IMR-90 (cell line): Measurements from ENCODE around the gene TEC. TPM values are rescaled to one million over a fixed set of nuclear protein-coding genes. Genes with fewer than 3 reads are reported as not detected.

Experiments
- ATAC-seq: fragments of 200-7000 bp; cut with Tn5 transposase; 2 replicates; pipeline ENCODE4 v1.9.1; 2020; ENCODE audit warnings: low read depth, mild to moderate bottlenecking, moderate library complexity
- BruUV-seq: library from RNA; stranded (reverse); fragments of 400-500 nt; replicated peaks from 2 replicates; lab custom pipeline; 2021; lab: Mats Ljungman, UMichigan
- CTCF ChIA-PET: fragments of 300-600 bp; formaldehyde crosslinking; extraction: SDS; loops from one replicate; lab custom pipeline; 2021; ENCODE audit warnings: antibody characterized with exemption; lab: Yijun Ruan, JAX
- POLR2A ChIA-PET: fragments of 300-600 bp; sonication (Branson Sonifier 250); formaldehyde crosslinking; loops from one replicate; lab custom pipeline; 2022; ENCODE audit warnings: antibody characterized with exemption; ENCODE audit not compliant: unreplicated experiment; lab: Charles Lee
- DNase-seq: peaks from one replicate; pipeline ENCODE4 v3.0.0; 2013
- H2AFZ ChIP-seq: replicated peaks from 2 replicates; pipeline ENCODE3; 2013; ENCODE audit warnings: low read length, mild to moderate bottlenecking; ENCODE audit not compliant: poor library complexity
- H2AK5ac ChIP-seq: 2 replicates; pipeline ENCODE4 v1.6.1; 2013; ENCODE audit warnings: low read depth, low read length, inconsistent platforms
- H2AK9ac ChIP-seq: replicated peaks from 2 replicates; pipeline ENCODE3; 2013; ENCODE audit warnings: mild to moderate bottlenecking, low read depth, low read length, moderate library complexity; ENCODE audit not compliant: poor library complexity
- H2BK120ac ChIP-seq: 2 replicates; pipeline ENCODE4 v1.6.1; 2013; ENCODE audit warnings: low read depth, low read length, inconsistent platforms
- H2BK15ac ChIP-seq: 3 replicates; pipeline ENCODE4 v1.6.1; 2013; ENCODE audit warnings: low read depth, low read length, inconsistent platforms
- H2BK20ac ChIP-seq: 2 replicates; pipeline ENCODE4 v1.6.1; 2013; ENCODE audit warnings: low read depth, mild to moderate bottlenecking, inconsistent platforms, low read length, moderate library complexity
- H2BK5ac ChIP-seq: 2 replicates; pipeline ENCODE4 v1.6.1; 2013; ENCODE audit warnings: mild to moderate bottlenecking, low read depth, low read length, inconsistent platforms; ENCODE audit not compliant: poor library complexity, severe bottlenecking
- H3K14ac ChIP-seq: replicated peaks from 2 replicates; pipeline ENCODE4 v1.6.1; 2013; ENCODE audit warnings: low read depth, low read length, inconsistent platforms
- H3K18ac ChIP-seq: 2 replicates; pipeline ENCODE4 v1.6.1; 2013; ENCODE audit warnings: low read depth, low read length, control low read depth
- H3K23ac ChIP-seq: 2 replicates; pipeline ENCODE4 v1.6.1; 2013; ENCODE audit warnings: low read depth, low read length, inconsistent platforms
- H3K27ac ChIP-seq: 2 replicates; pipeline ENCODE4 v1.5.1; 2013; ENCODE audit warnings: mild to moderate bottlenecking, control low read depth, low read length; ENCODE audit not compliant: insufficient read depth
- H3K27me3 ChIP-seq: 2 replicates; pipeline ENCODE4 v1.6.1; 2013; ENCODE audit warnings: low read length; ENCODE audit not compliant: control insufficient read depth, insufficient read depth
- H3K36me3 ChIP-seq: 2 replicates; pipeline ENCODE4 v1.6.1; 2013; ENCODE audit warnings: low read length, mixed read lengths; ENCODE audit not compliant: control insufficient read depth, insufficient read depth
- H3K4ac ChIP-seq: 2 replicates; pipeline ENCODE4 v1.6.1; 2013; ENCODE audit warnings: low read depth, low read length, inconsistent platforms
- H3K4me1 ChIP-seq: 2 replicates; pipeline ENCODE4 v1.6.1; 2013; ENCODE audit warnings: low read length, mixed read lengths; ENCODE audit not compliant: control insufficient read depth, insufficient read depth
- H3K4me2 ChIP-seq: 2 replicates; pipeline ENCODE4 v1.6.1; 2013; ENCODE audit warnings: low read depth, mild to moderate bottlenecking, control low read depth, low read length, moderate library complexity
- H3K4me3 ChIP-seq: 2 replicates; pipeline ENCODE4 v1.5.1; 2013; ENCODE audit warnings: low read depth, mild to moderate bottlenecking, control low read depth, low read length, moderate library complexity; ENCODE audit not compliant: insufficient read depth
- H3K56ac ChIP-seq: 2 replicates; pipeline ENCODE4 v1.6.1; 2013; ENCODE audit warnings: low read length, inconsistent platforms; ENCODE audit not compliant: insufficient read depth; ENCODE audit errors: extremely low read depth
- H3K79me1 ChIP-seq, 2 experiments: 2 replicates each; pipeline ENCODE4 v1.6.1; 2013; ENCODE audit warnings: low read length in 2 of 2, inconsistent platforms in 1 of 2, low read depth in 1 of 2
- H3K9ac ChIP-seq: 2 replicates; pipeline ENCODE4 v1.6.1; 2013; ENCODE audit warnings: low read depth, low read length, control low read depth
- H3K9me1 ChIP-seq: 2 replicates; pipeline ENCODE4 v1.6.1; 2013; ENCODE audit warnings: low read length, inconsistent platforms; ENCODE audit not compliant: insufficient read depth
- H3K9me3 ChIP-seq: 2 replicates; pipeline ENCODE4 v1.6.1; 2013; ENCODE audit warnings: low read length; ENCODE audit not compliant: control insufficient read depth, insufficient read depth
- H4K20me1 ChIP-seq: 2 replicates; pipeline ENCODE4 v1.6.1; 2013; ENCODE audit warnings: low read length, inconsistent platforms; ENCODE audit not compliant: insufficient read depth
- H4K5ac ChIP-seq: 2 replicates; pipeline ENCODE4 v1.6.1; 2013; ENCODE audit warnings: mild to moderate bottlenecking, low read depth, low read length, control low read depth
- H4K8ac ChIP-seq, 2 experiments: 2 replicates each; pipeline ENCODE4 v1.6.1; 2013; ENCODE audit warnings: low read depth in 2 of 2, low read length in 2 of 2, control low read depth in 1 of 2, inconsistent platforms in 1 of 2
- H4K91ac ChIP-seq: 2 replicates; pipeline ENCODE4 v1.6.1; 2013; ENCODE audit warnings: low read depth, low read length, inconsistent platforms; ENCODE audit not compliant: insufficient read depth
- BHLHE40 ChIP-seq: fragments of 150-350 bp; IDR thresholded peaks from 2 replicates; pipeline ENCODE4 v1.6.1; 2016; ENCODE audit warnings: mild to moderate bottlenecking, low read depth, low read length
- CEBPB ChIP-seq: IDR thresholded peaks from 2 replicates; pipeline ENCODE4 v1.6.1; 2012; ENCODE audit warnings: low read depth, low read length, improper control_type of control experiment
- CHD1 ChIP-seq: IDR thresholded peaks from 2 replicates; pipeline ENCODE4 v1.6.1; 2012; ENCODE audit warnings: low read depth, low read length, improper control_type of control experiment
- CTCF ChIP-seq: conservative IDR thresholded peaks from 2 replicates; pipeline ENCODE4 v1.5.1; 2012; ENCODE audit warnings: mild to moderate bottlenecking, low read depth, low read length, improper control_type of control experiment
- ELK1 ChIP-seq: fragments of 150-350 bp; IDR thresholded peaks from 2 replicates; pipeline ENCODE4 v1.6.1; 2016; ENCODE audit warnings: low read depth, mild to moderate bottlenecking, low read length, moderate library complexity, borderline replicate concordance
- FOS ChIP-seq: fragments of 150-350 bp; IDR thresholded peaks from 2 replicates; pipeline ENCODE4 v1.6.1; 2016; ENCODE audit warnings: low read depth, low read length
- MAFK ChIP-seq: IDR thresholded peaks from 2 replicates; pipeline ENCODE4 v1.6.1; 2012; ENCODE audit warnings: low read depth, low read length, improper control_type of control experiment
- MAZ ChIP-seq: IDR thresholded peaks from 2 replicates; pipeline ENCODE4 v1.6.1; 2012; ENCODE audit warnings: low read depth, mild to moderate bottlenecking, low read length, improper control_type of control experiment, moderate library complexity, borderline replicate concordance
- MXI1 ChIP-seq: IDR thresholded peaks from 2 replicates; pipeline ENCODE4 v1.6.1; 2012; ENCODE audit warnings: low read depth, mild to moderate bottlenecking, low read length, moderate library complexity, borderline replicate concordance
- NFE2L2 ChIP-seq: fragments of 150-350 bp; IDR thresholded peaks from 2 replicates; pipeline ENCODE4 v1.6.1; 2016; ENCODE audit warnings: low read depth, mild to moderate bottlenecking, low read length
- POLR2A ChIP-seq: IDR thresholded peaks from 2 replicates; pipeline ENCODE4 v1.6.1; 2012; ENCODE audit warnings: mild to moderate bottlenecking, low read depth, low read length
- RCOR1 ChIP-seq: IDR thresholded peaks from 2 replicates; pipeline ENCODE4 v1.6.1; 2012; ENCODE audit warnings: mild to moderate bottlenecking, low read length, improper control_type of control experiment; ENCODE audit not compliant: insufficient replicate concordance
- RFX5 ChIP-seq: IDR thresholded peaks from 2 replicates; pipeline ENCODE4 v1.8.0; 2012; ENCODE audit warnings: low read depth, mild to moderate bottlenecking, low read length, moderate library complexity
- SMC3 ChIP-seq: fragments of 150-350 bp; IDR thresholded peaks from 2 replicates; pipeline ENCODE4 v1.6.1; 2016; ENCODE audit warnings: low read depth, mild to moderate bottlenecking, antibody characterized with exemption, low read length, moderate library complexity
- WGBS, 2 experiments: methylation state at CpG; one replicate each; pipeline versions ENCODE4 v1.1.5 to v1.1.7; 2013; ENCODE audit warnings: missing lambda C conversion rate in 2 of 2; ENCODE audit not compliant: insufficient read length in 1 of 2; ENCODE audit errors: extremely low coverage in 2 of 2; 5-methylcytosine and 5-hydroxymethylcytosine counted together
- dilution Hi-C: fragments of 300-500 bp; cut with HindIII; formaldehyde crosslinking; loops from one replicate; pipeline ENCODE4 v1.14.3; 2018; ENCODE audit warnings: low sequenced_read_pairs; ENCODE audit not compliant: unreplicated experiment
- in situ Hi-C: fragments of 300-500 bp; cut with MboI; formaldehyde crosslinking; loops from 3 replicates; pipeline ENCODE4 v1.14.3; 2019; ENCODE audit warnings: low sequenced_read_pairs, inconsistent platforms, mixed read lengths
- intact Hi-C: fragments of 100-400 bp; cut with micrococcal nuclease; formaldehyde crosslinking; loops from 2 replicates; pipeline ENCODE4 v1.10.0; 2022
- polyA plus RNA-seq, 3 experiments: library from polyadenylated mRNA; depleted of rRNA; stranded (reverse); fragments of >200 nt; gene quantifications; 2 replicates each; pipeline ENCODE4 v1.2.3, GENCODE V29; 2012; ENCODE audit warnings: low replicate concordance in 1 of 3
- total RNA-seq: library from RNA; depleted of rRNA; stranded (reverse); fragments of >200 nt; gene quantifications from 2 replicates; pipeline ENCODE4 v1.2.3, GENCODE V29; 2012
- TF ChIP-seq, protein P1 (sequence below): fragments of 150-350 bp; IDR thresholded peaks from 2 replicates; pipeline ENCODE4 v1.6.1; 2017; ENCODE audit warnings: mild to moderate bottlenecking, antibody characterized with exemption, low read length, low read depth

The TEC gene
- total and polyA plus RNA-seq, 2 of the 4 experiments (the other 2 are of a cell fraction): 0.39 to 0.54 TPM

GRCh38 chr4:48085821-48086589 lies 183.6 kb downstream of the TEC start:
- Histone ChIP-seq H3K56ac (no peak overlapping the region), H3K27me3 (peaks cover 6% of the 10 kb centered on the region), H2BK120ac (no peak overlapping the region), H4K20me1 (no peaks in the 10 kb centered on the region), H2BK5ac (no peak overlapping the region), H2AFZ (no peak overlapping the region), H3K9me1 (no peaks in the 10 kb centered on the region), H2BK20ac (no peak overlapping the region), H3K36me3 (no peaks in the 10 kb centered on the region), H2AK5ac (no peak overlapping the region), H2BK15ac (no peak overlapping the region), H3K9ac (no peak overlapping the region), H3K79me1 (no peaks in the 10 kb centered on the region), H3K18ac (no peak overlapping the region), H3K14ac (no peak overlapping the region), H3K4me2 (no peak overlapping the region), H4K5ac (no peak overlapping the region), H3K27ac (no peak overlapping the region), H3K4ac (no peak overlapping the region), H3K4me1 (no peaks in the 10 kb centered on the region), H4K8ac (no peak overlapping the region), H3K4me3 (no peak overlapping the region), H3K9me3 (no peaks in the 10 kb centered on the region), H3K23ac (no peak overlapping the region), H4K91ac (no peak overlapping the region), H2AK9ac (no peak overlapping the region)
- CTCF ChIA-PET: interaction anchor here (1.5 kb wide), 1 partner anchor 55 kb away, joined by 6 read pairs; no protein-coding TSS in a partner anchor
- no TSS peak for BruUV-seq
- in situ Hi-C loops (loop anchor here (10.0 kb wide), 1 partner anchor 401 kb away; no protein-coding TSS in a partner anchor), intact Hi-C loops (loop anchor here (5.0 kb wide), 3 partner anchors 69 to 419 kb away; partner anchors contain the start of genes CNGA1 and NIPAL1), dilution Hi-C loops (no loop called here)
- WGBS, 2 experiments: 53% methylated on average over 4 of the region's 8 CpGs; no CpG with 5 or more reads in 1 of the 2 experiments
- POLR2A ChIA-PET: no interaction called here
- ATAC-seq (no peak), DNase-seq (no peak)
- no peak for TF ChIP-seq BHLHE40
- TF ChIP-seq SMC3: no peak
- no peak for TF ChIP-seq ELK1
- no peak for TF ChIP-seq MXI1
- TF ChIP-seq CEBPB: no peak
- no peak for TF ChIP-seq RCOR1
- TF ChIP-seq RFX5: no peak
- no peak for TF ChIP-seq MAFK
- no peak for TF ChIP-seq NFE2L2
- TF ChIP-seq FOS: no peak
- TF ChIP-seq MAZ: no peak
- no peak for TF ChIP-seq CTCF
- no peak for TF ChIP-seq POLR2A
- TF ChIP-seq CHD1: no peak
- TF ChIP-seq, protein P1, sequence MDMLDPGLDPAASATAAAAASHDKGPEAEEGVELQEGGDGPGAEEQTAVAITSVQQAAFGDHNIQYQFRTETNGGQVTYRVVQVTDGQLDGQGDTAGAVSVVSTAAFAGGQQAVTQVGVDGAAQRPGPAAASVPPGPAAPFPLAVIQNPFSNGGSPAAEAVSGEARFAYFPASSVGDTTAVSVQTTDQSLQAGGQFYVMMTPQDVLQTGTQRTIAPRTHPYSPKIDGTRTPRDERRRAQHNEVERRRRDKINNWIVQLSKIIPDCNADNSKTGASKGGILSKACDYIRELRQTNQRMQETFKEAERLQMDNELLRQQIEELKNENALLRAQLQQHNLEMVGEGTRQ: no peak
